ENCODE data around the gene MAPK1.
"Not testable (repeated sequence)": the region's sequence is repeated elsewhere in the genome, so short reads cannot be mapped to it uniquely, and the experiment has no call there.

The MAPK1 gene

DNA sequence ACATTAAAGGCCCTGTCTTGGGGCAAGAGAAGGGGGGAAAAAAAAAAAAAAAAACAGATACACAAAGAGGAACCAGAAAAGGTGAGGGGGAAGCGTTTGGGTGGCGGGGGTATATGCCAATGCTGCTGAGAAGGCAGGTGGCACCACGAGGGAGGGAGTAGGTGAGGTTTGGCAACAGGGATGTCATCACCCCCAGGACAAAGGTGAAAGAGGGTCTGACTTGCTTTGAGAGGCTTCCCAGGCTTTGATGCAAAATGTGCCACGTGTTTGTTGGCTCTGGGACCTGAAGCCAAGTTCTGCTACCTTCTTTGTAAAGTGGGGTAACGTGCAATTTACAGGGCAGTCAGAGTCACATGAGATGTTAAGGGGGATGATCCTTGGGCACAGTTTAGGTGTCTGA, 135.9 kb downstream of the MAPK1 start:
- peaks cover 9% of the 10 kb centered on the region; the same call in 1 of the 2 replicates for H3K4me1 ChIP-seq (ENCODE audit: low read length)
- no peaks in the 10 kb centered on the region for H3K9me3 ChIP-seq (replicated peaks; ENCODE audit: insufficient read depth, low read length)
- H3K27me3 ChIP-seq (replicated peaks; ENCODE audit: insufficient read depth, low read length), result no peaks in the 10 kb centered on the region
- no peak overlapping the region for H3K9ac ChIP-seq (ENCODE audit: low read length)
- no peaks in the 10 kb centered on the region for H3K36me3 ChIP-seq (replicated peaks; ENCODE audit: insufficient read depth, low read length)
- no peaks in the 10 kb centered on the region for H3K9me2 ChIP-seq (replicated peaks; ENCODE audit: insufficient read depth, low read length)
- H4K20me1 ChIP-seq (ENCODE audit: insufficient read depth, low read length), result no peaks in the 10 kb centered on the region
- no peaks in the 10 kb centered on the region for H3K79me2 ChIP-seq (ENCODE audit: low read length)
- H2AFZ ChIP-seq (ENCODE audit: low read length), result no peak overlapping the region
- no peaks in the 10 kb centered on the region for H3F3A ChIP-seq (ENCODE audit: insufficient read depth, low read length)
- no peak overlapping the region for H3K27ac ChIP-seq (ENCODE audit: low read length)
- no peak for DNase-seq
- no peak for TF ChIP-seq EZH2 (optimal IDR thresholded peaks at IDR 0.05; ENCODE audit: low read depth, low read length)
- TF ChIP-seq, protein P1, sequence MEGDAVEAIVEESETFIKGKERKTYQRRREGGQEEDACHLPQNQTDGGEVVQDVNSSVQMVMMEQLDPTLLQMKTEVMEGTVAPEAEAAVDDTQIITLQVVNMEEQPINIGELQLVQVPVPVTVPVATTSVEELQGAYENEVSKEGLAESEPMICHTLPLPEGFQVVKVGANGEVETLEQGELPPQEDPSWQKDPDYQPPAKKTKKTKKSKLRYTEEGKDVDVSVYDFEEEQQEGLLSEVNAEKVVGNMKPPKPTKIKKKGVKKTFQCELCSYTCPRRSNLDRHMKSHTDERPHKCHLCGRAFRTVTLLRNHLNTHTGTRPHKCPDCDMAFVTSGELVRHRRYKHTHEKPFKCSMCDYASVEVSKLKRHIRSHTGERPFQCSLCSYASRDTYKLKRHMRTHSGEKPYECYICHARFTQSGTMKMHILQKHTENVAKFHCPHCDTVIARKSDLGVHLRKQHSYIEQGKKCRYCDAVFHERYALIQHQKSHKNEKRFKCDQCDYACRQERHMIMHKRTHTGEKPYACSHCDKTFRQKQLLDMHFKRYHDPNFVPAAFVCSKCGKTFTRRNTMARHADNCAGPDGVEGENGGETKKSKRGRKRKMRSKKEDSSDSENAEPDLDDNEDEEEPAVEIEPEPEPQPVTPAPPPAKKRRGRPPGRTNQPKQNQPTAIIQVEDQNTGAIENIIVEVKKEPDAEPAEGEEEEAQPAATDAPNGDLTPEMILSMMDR (IDR thresholded peaks at IDR 0.05; ENCODE audit: low read length), result no peak
- TF ChIP-seq EZH2phosphoT487 (IDR thresholded peaks at IDR 0.05; ENCODE audit: low read length), result no peak
- H3K4me3 ChIP-seq (ENCODE audit: low read length), result no peak overlapping the region
- no peak overlapping the region for H3K4me2 ChIP-seq (ENCODE audit: low read depth, low read length)

DNA sequence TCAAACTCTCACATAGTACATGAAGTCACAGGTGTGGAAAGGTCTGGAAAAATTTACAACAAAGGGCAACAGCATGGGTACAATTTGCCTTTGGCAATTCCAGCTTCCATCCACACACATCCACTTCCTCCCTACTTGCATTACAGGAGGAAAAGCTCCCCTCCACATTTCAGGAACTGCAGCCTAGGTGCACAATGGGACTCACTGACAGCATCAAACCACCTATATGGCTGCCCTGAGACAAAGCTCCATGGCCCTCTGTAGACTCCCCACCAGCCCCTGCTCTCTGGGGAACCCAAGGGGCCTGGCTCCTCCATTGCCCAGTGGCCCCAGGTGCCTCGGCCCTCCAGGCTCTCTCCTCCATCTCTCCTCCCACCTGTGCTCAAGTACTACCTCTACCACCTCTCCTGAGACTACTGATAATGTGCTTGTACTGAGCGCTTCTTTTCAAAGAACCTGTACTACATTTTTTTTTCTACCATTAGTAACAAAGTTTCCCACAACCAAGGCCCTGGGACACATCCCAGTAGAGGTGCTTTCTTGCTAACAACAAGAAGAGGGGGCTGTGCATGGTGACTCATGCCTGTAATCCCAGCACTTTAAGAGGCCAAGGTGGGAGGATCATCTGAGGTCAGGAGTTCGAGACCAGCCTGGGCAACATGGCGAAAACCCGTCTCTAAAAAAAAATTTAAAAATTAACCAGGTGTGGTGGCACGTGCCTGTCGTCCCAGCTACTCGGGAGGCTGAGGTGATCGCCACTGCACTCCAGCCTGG, 136.7 kb downstream of the MAPK1 start:
- Histone ChIP-seq H3K36me3 (replicated peaks; ENCODE audit: insufficient read depth, low read length) (no peaks in the 10 kb centered on the region), H3K4me2 (ENCODE audit: low read depth, low read length) (no peak overlapping the region)

DNA sequence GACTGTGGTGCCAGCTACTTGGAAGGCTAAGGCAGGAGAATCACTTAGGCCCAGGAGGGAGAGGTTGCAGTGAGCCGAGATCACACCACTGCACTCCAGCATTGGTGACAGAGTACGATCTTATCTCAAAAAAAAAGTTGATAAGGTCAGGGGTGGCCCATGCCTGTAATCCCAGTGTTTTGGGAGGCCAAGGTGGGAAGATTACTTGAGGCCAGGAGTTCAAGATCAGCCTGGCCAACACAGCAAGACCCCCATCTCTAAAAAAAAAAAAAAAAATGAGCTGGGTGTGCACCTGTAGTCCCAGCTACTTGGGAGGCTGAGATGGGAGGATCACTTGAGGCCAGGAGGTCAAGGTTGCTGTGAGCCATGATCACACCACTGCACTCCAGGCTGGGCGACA, 138.3 kb downstream of the MAPK1 start:
- not testable (repeated sequence) for H2AFZ ChIP-seq (ENCODE audit: low read length); H3K36me3 ChIP-seq (replicated peaks; ENCODE audit: insufficient read depth, low read length); H3K4me2 ChIP-seq (ENCODE audit: low read depth, low read length); H3K4me1 ChIP-seq (ENCODE audit: low read length); H3K9ac ChIP-seq (ENCODE audit: low read length); H3K79me2 ChIP-seq (ENCODE audit: low read length); H3K4me3 ChIP-seq (ENCODE audit: low read length); H3K9me2 ChIP-seq (replicated peaks; ENCODE audit: insufficient read depth, low read length); H3K27ac ChIP-seq (ENCODE audit: low read length); DNase-seq; H3K27me3 ChIP-seq (replicated peaks; ENCODE audit: insufficient read depth, low read length); H4K20me1 ChIP-seq (ENCODE audit: insufficient read depth, low read length); H3K9me3 ChIP-seq (replicated peaks; ENCODE audit: insufficient read depth, low read length); H3F3A ChIP-seq (ENCODE audit: insufficient read depth, low read length)

More for the DNA sequence above, 136.7 kb downstream of the MAPK1 start:
- Histone ChIP-seq H3K27ac (ENCODE audit: low read length) (no peak overlapping the region), H2AFZ (ENCODE audit: low read length) (no peak overlapping the region), H3K4me1 (ENCODE audit: low read length) (peaks cover 6% of the 10 kb centered on the region; the same call in 1 of the 2 replicates), H3K9me2 (replicated peaks; ENCODE audit: insufficient read depth, low read length) (no peaks in the 10 kb centered on the region), H3K79me2 (ENCODE audit: low read length) (no peaks in the 10 kb centered on the region), H3K9ac (ENCODE audit: low read length) (no peak overlapping the region), H3K27me3 (replicated peaks; ENCODE audit: insufficient read depth, low read length) (no peaks in the 10 kb centered on the region), H3K4me3 (ENCODE audit: low read length) (no peak overlapping the region), H3F3A (ENCODE audit: insufficient read depth, low read length) (no peaks in the 10 kb centered on the region), H4K20me1 (ENCODE audit: insufficient read depth, low read length) (no peaks in the 10 kb centered on the region), H3K9me3 (replicated peaks; ENCODE audit: insufficient read depth, low read length) (no peaks in the 10 kb centered on the region)
- TF ChIP-seq, protein P1 (IDR thresholded peaks at IDR 0.05; ENCODE audit: low read length), result no peak
- no peak for TF ChIP-seq EZH2phosphoT487 (IDR thresholded peaks at IDR 0.05; ENCODE audit: low read length)
- TF ChIP-seq EZH2 (optimal IDR thresholded peaks at IDR 0.05; ENCODE audit: low read depth, low read length), result no peak
- DNase-seq, result no peak

DNA sequence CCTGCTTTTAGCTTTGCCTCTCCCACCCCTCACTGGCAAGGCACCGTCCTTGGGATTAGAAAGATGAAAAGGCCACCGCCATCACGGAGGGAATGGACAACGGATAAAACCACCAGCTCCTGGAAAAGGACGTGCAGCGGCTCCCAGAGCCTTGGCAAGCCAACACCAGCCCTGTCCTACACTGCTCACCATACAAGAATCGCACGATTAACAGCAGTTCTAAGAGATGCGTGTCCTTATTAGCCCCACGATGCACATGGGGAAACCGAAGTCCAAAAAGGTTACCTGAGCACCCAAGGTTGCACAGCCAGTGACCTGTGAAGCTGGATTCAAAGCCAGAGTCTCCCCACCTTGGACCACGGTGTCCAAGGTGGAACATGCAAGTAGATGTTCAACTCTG, 139.2 kb downstream of the MAPK1 start:
- Histone ChIP-seq H4K20me1 (ENCODE audit: insufficient read depth, low read length) (no peaks in the 10 kb centered on the region), H2AFZ (ENCODE audit: low read length) (no peak overlapping the region), H3K79me2 (ENCODE audit: low read length) (no peaks in the 10 kb centered on the region), H3K9ac (ENCODE audit: low read length) (no peak overlapping the region), H3K27ac (ENCODE audit: low read length) (no peak overlapping the region), H3K4me2 (ENCODE audit: low read depth, low read length) (no peak overlapping the region), H3F3A (ENCODE audit: insufficient read depth, low read length) (no peaks in the 10 kb centered on the region), H3K9me3 (replicated peaks; ENCODE audit: insufficient read depth, low read length) (no peaks in the 10 kb centered on the region), H3K4me1 (ENCODE audit: low read length) (no peaks in the 10 kb centered on the region), H3K27me3 (replicated peaks; ENCODE audit: insufficient read depth, low read length) (no peaks in the 10 kb centered on the region), H3K4me3 (ENCODE audit: low read length) (no peak overlapping the region), H3K36me3 (replicated peaks; ENCODE audit: insufficient read depth, low read length) (no peaks in the 10 kb centered on the region), H3K9me2 (replicated peaks; ENCODE audit: insufficient read depth, low read length) (no peaks in the 10 kb centered on the region)
- DNase-seq, result no peak
- TF ChIP-seq EZH2 (optimal IDR thresholded peaks at IDR 0.05; ENCODE audit: low read depth, low read length) (no peak), EZH2phosphoT487 (IDR thresholded peaks at IDR 0.05; ENCODE audit: low read length) (no peak)
- TF ChIP-seq, protein P1 (IDR thresholded peaks at IDR 0.05; ENCODE audit: low read length), result no peak

Measured in MM.1S (cell line).